Neural cell (in vitro differentiated cells): ENCODE data around the gene SCYL3. TPM values are rescaled to one million over a fixed set of nuclear protein-coding genes. Genes with fewer than 3 reads are reported as not detected.

Source experiments
- H2AFZ ChIP-seq: fragments of 200-600, 300-800 bp; sonication (generic), shearing (Covaris generic); 2 replicates; pipeline ENCODE4 v1.6.0; 2014; ENCODE audit warnings: low read depth, mild to moderate bottlenecking, antibody characterized with exemption, low read length, moderate library complexity
- H3F3A ChIP-seq: fragments of 200-600 bp; shearing (Covaris generic); 2 replicates; pipeline ENCODE4 v1.6.1; 2016; ENCODE audit warnings: mild to moderate bottlenecking, moderate library complexity, mixed read lengths, antibody characterized with exemption, low read length; ENCODE audit not compliant: insufficient read depth, poor library complexity, severe bottlenecking
- H3K27ac ChIP-seq: fragments of 200-600, 300-800 bp; sonication (generic), shearing (Covaris generic); 2 replicates; pipeline ENCODE4 v1.5.1; 2014; ENCODE audit warnings: mild to moderate bottlenecking, low read length, moderate library complexity
- H3K27me3 ChIP-seq: fragments of 300-800, 200-600 bp; sonication (generic), shearing (Covaris generic); 2 replicates; pipeline ENCODE4 v1.6.0; 2014; ENCODE audit warnings: mild to moderate bottlenecking, low read depth, low read length, moderate library complexity; ENCODE audit not compliant: insufficient read depth
- H3K36me3 ChIP-seq: fragments of 300-800, 200-600 bp; sonication (generic), shearing (Covaris generic); 2 replicates; pipeline ENCODE4 v1.5.1; 2014; ENCODE audit warnings: mild to moderate bottlenecking, antibody characterized with exemption, low read length, moderate library complexity; ENCODE audit not compliant: insufficient read depth
- H3K4me2 ChIP-seq: fragments of 300-800, 200-600 bp; sonication (generic), shearing (Covaris generic); 2 replicates; pipeline ENCODE4 v1.6.0; 2014; ENCODE audit warnings: mild to moderate bottlenecking, low read length
- H3K4me3 ChIP-seq: fragments of 300-800, 200-600 bp; sonication (generic), shearing (Covaris generic); 2 replicates; pipeline ENCODE4 v1.5.1; 2014; ENCODE audit warnings: mild to moderate bottlenecking, low read length, moderate library complexity
- H3K79me2 ChIP-seq: fragments of 200-600 bp; shearing (Covaris generic); replicated peaks from 2 replicates; pipeline ENCODE4 v1.6.0; 2014; ENCODE audit warnings: mild to moderate bottlenecking, low read length, moderate library complexity; ENCODE audit not compliant: insufficient read depth
- H3K9ac ChIP-seq: fragments of 300-800, 200-600 bp; sonication (generic), shearing (Covaris generic); 2 replicates; pipeline ENCODE4 v1.6.1; 2016; ENCODE audit warnings: mild to moderate bottlenecking, low read length, mixed read lengths
- H3K9me2 ChIP-seq: fragments of 200-600 bp; shearing (Covaris generic); 2 replicates; pipeline ENCODE4 v1.6.1; 2016; ENCODE audit warnings: mild to moderate bottlenecking, low read length, mixed read lengths; ENCODE audit not compliant: insufficient read depth
- H3K9me3 ChIP-seq: fragments of 200-600, 300-800 bp; sonication (generic), shearing (Covaris generic); 2 replicates; pipeline ENCODE4 v1.6.1; 2016; ENCODE audit warnings: mild to moderate bottlenecking, mixed run types, low read length, moderate library complexity, mixed read lengths
- H4K20me1 ChIP-seq: fragments of 200-600 bp; shearing (Covaris generic); 2 replicates; pipeline ENCODE4 v1.6.1; 2016; ENCODE audit warnings: mild to moderate bottlenecking, mixed run types; ENCODE audit not compliant: insufficient read depth
- EP300 ChIP-seq: fragments of 450-650 bp; conservative IDR thresholded peaks from 2 replicates; pipeline ENCODE4 v1.6.1; 2014; ENCODE audit warnings: antibody characterized with exemption, mild to moderate bottlenecking, moderate library complexity; ENCODE audit not compliant: poor library complexity, severe bottlenecking
- EZH2 ChIP-seq: fragments of 200-600, 300-800 bp; shearing (Covaris generic), sonication (generic); IDR thresholded peaks from 2 replicates; pipeline ENCODE4 v1.6.1; 2014; ENCODE audit warnings: antibody characterized with exemption, low read length, borderline replicate concordance, mild to moderate bottlenecking; ENCODE audit not compliant: insufficient read depth, poor library complexity, severe bottlenecking
- MXI1 ChIP-seq: fragments of 450-650 bp; conservative IDR thresholded peaks from 2 replicates; pipeline ENCODE4 v1.6.1; 2014; ENCODE audit warnings: antibody characterized with exemption, mild to moderate bottlenecking; ENCODE audit not compliant: poor library complexity, severe bottlenecking
- POLR2AphosphoS5 ChIP-seq: IDR thresholded peaks from 2 replicates; pipeline ENCODE4 v1.6.1; 2012
- RAD21 ChIP-seq: fragments of 450-650 bp; conservative IDR thresholded peaks from 2 replicates; pipeline ENCODE4 v1.6.1; 2014; ENCODE audit warnings: antibody characterized with exemption, mild to moderate bottlenecking, moderate library complexity
- SMC3 ChIP-seq: fragments of 450-650 bp; conservative IDR thresholded peaks from 2 replicates; pipeline ENCODE4 v1.6.1; 2014; ENCODE audit warnings: antibody characterized with exemption, mild to moderate bottlenecking, moderate library complexity; ENCODE audit not compliant: poor library complexity
- TAF1 ChIP-seq: IDR thresholded peaks from 2 replicates; pipeline ENCODE4 v1.6.1; 2012; ENCODE audit warnings: low read depth
- polyA plus RNA-seq: library from polyadenylated mRNA; depleted of rRNA; stranded (reverse); fragments of >200 nt; gene quantifications from 2 replicates; pipeline ENCODE4 v1.2.3, GENCODE V29; 2014
- TF ChIP-seq, protein P1 (sequence below): fragments of 450-650 bp; IDR thresholded peaks from 2 replicates; pipeline ENCODE4 v1.5.1; 2014; ENCODE audit warnings: antibody characterized with exemption, mild to moderate bottlenecking, moderate library complexity; ENCODE audit not compliant: poor library complexity, severe bottlenecking
- TF ChIP-seq, protein P2 (sequence below): IDR thresholded peaks from 2 replicates; pipeline ENCODE4 v1.6.1; 2012; ENCODE audit warnings: borderline replicate concordance

Gene SCYL3
- polyA plus RNA-seq, 1 donor from 2014 or later, result 13.1 TPM

- Histone ChIP-seq H3K27me3 (no peaks in the 10 kb centered on the region), H3K27ac (no peak overlapping the region), H2AFZ (no peak overlapping the region), H3K9me2 (no peaks in the 10 kb centered on the region), H3F3A (no peaks in the 10 kb centered on the region), H3K36me3 (no peaks in the 10 kb centered on the region), H3K79me2 (no peaks in the 10 kb centered on the region), H3K9ac (no peak overlapping the region), H3K9me3 (no peaks in the 10 kb centered on the region), H3K4me3 (no peak overlapping the region), H4K20me1 (no peaks in the 10 kb centered on the region), H3K4me2 (no peak overlapping the region)
- TF ChIP-seq SMC3 (no peak), TAF1 (no peak), POLR2AphosphoS5 (no peak), MXI1 (no peak), EP300 (no peak), RAD21 (no peak), EZH2 (no peak)
- TF ChIP-seq, protein P1, sequence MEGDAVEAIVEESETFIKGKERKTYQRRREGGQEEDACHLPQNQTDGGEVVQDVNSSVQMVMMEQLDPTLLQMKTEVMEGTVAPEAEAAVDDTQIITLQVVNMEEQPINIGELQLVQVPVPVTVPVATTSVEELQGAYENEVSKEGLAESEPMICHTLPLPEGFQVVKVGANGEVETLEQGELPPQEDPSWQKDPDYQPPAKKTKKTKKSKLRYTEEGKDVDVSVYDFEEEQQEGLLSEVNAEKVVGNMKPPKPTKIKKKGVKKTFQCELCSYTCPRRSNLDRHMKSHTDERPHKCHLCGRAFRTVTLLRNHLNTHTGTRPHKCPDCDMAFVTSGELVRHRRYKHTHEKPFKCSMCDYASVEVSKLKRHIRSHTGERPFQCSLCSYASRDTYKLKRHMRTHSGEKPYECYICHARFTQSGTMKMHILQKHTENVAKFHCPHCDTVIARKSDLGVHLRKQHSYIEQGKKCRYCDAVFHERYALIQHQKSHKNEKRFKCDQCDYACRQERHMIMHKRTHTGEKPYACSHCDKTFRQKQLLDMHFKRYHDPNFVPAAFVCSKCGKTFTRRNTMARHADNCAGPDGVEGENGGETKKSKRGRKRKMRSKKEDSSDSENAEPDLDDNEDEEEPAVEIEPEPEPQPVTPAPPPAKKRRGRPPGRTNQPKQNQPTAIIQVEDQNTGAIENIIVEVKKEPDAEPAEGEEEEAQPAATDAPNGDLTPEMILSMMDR, result no peak
- TF ChIP-seq, protein P2, sequence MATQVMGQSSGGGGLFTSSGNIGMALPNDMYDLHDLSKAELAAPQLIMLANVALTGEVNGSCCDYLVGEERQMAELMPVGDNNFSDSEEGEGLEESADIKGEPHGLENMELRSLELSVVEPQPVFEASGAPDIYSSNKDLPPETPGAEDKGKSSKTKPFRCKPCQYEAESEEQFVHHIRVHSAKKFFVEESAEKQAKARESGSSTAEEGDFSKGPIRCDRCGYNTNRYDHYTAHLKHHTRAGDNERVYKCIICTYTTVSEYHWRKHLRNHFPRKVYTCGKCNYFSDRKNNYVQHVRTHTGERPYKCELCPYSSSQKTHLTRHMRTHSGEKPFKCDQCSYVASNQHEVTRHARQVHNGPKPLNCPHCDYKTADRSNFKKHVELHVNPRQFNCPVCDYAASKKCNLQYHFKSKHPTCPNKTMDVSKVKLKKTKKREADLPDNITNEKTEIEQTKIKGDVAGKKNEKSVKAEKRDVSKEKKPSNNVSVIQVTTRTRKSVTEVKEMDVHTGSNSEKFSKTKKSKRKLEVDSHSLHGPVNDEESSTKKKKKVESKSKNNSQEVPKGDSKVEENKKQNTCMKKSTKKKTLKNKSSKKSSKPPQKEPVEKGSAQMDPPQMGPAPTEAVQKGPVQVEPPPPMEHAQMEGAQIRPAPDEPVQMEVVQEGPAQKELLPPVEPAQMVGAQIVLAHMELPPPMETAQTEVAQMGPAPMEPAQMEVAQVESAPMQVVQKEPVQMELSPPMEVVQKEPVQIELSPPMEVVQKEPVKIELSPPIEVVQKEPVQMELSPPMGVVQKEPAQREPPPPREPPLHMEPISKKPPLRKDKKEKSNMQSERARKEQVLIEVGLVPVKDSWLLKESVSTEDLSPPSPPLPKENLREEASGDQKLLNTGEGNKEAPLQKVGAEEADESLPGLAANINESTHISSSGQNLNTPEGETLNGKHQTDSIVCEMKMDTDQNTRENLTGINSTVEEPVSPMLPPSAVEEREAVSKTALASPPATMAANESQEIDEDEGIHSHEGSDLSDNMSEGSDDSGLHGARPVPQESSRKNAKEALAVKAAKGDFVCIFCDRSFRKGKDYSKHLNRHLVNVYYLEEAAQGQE, result no peak
These were observed 57.5 kb downstream of the SCYL3 start for GRCh38 chr1:169836198-169836597.

DNA sequence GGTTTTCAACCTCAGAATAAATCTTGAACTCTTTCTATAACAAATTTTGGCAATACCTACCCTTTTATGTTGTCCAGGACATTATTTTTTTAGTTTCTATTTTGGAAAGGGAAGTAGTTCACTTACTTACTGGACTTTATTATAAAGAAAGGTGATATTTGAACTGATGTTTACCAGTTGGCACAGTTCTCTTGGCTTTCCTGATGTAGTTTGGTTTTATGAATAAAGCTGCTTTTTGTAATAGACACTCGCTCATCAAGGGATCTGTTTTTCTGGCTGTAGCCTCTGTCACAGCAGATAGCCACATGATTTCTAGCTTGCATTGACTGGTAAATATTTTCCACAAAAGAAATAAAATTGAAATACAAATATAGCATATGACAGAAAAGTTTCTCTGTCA lies 58.0 kb downstream of the SCYL3 start:
- H3K36me3 ChIP-seq, result no peaks in the 10 kb centered on the region

More for the DNA sequence above, 58.0 kb downstream of the SCYL3 start:
- H3K27me3 ChIP-seq, result no peaks in the 10 kb centered on the region
- no peaks in the 10 kb centered on the region for H4K20me1 ChIP-seq
- no peaks in the 10 kb centered on the region for H3K9me2 ChIP-seq
- no peaks in the 10 kb centered on the region for H3F3A ChIP-seq
- no peak overlapping the region for H3K27ac ChIP-seq
- no peak overlapping the region for H2AFZ ChIP-seq
- TF ChIP-seq, protein P2, result no peak
- no peak for TF ChIP-seq TAF1
- no peak overlapping the region for H3K4me3 ChIP-seq
- H3K4me2 ChIP-seq, result no peak overlapping the region
- H3K79me2 ChIP-seq, result no peaks in the 10 kb centered on the region
- H3K9ac ChIP-seq, result no peak overlapping the region
- H3K9me3 ChIP-seq, result no peaks in the 10 kb centered on the region
